22Rv1 (cell line): ENCODE results near the gene LYRM1.
"Not testable (repeated sequence)": the region's sequence is repeated elsewhere in the genome, so short reads cannot be mapped to it uniquely, and the experiment has no call there.

Experiments used
- H3K27ac ChIP-seq: fragments of 450-650 bp; 2 replicates; pipeline ENCODE4 v1.5.1; 2017
- ZFX ChIP-seq: fragments of 450-650 bp; IDR thresholded peaks from 2 replicates; pipeline ENCODE4 v1.6.1; 2017; ENCODE audit warnings: antibody characterized with exemption, borderline replicate concordance
- TF ChIP-seq, protein P1 (sequence below): fragments of 450-650 bp; IDR thresholded peaks from 2 replicates; pipeline ENCODE4 v1.5.1; 2017; ENCODE audit warnings: mild to moderate bottlenecking

LYRM1 gene

DNA sequence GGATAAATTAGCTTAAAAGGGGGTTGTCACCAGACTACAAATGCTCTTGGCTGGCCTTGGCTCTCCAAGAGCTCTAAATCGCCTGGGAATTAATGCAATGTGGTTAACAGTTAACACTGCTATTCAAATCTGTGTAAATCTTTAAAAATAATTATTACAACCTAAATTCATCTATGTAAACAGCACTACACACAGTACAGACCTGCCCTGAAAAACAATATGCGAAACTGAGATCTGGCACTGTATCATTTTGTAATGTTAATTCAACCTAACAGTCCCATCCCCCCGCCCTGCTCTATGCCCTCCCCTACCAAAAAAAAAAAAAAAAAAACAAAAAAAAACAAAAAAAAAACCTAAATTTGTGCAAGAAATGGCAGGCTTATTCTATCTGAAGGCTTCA lies 41.3 kb upstream of the LYRM1 start:
- H3K27ac ChIP-seq: no peak overlapping the region
- TF ChIP-seq, protein P1, sequence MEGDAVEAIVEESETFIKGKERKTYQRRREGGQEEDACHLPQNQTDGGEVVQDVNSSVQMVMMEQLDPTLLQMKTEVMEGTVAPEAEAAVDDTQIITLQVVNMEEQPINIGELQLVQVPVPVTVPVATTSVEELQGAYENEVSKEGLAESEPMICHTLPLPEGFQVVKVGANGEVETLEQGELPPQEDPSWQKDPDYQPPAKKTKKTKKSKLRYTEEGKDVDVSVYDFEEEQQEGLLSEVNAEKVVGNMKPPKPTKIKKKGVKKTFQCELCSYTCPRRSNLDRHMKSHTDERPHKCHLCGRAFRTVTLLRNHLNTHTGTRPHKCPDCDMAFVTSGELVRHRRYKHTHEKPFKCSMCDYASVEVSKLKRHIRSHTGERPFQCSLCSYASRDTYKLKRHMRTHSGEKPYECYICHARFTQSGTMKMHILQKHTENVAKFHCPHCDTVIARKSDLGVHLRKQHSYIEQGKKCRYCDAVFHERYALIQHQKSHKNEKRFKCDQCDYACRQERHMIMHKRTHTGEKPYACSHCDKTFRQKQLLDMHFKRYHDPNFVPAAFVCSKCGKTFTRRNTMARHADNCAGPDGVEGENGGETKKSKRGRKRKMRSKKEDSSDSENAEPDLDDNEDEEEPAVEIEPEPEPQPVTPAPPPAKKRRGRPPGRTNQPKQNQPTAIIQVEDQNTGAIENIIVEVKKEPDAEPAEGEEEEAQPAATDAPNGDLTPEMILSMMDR: no peak

DNA sequence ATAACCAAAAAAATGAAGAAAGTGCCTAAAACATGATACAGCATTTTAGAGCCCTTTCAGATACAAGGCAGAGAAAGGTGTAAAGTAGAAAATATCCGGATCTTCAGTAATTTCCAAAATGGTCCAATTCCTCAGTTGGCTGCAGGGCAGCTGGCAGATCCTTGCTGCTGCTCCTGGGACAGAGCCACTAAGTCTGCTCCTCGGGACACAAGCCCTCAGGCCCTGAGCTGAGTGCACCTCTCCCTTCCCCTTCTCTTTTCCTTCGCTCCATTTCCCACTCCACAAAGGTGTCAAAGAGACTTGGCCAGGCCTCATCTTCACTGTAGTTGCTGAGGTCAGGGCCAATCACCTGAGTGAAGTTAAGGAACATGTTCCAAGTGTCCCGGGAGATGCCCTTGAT lies 40.9 kb upstream of the LYRM1 start:
- no peak overlapping the region for H3K27ac ChIP-seq
- no peak for TF ChIP-seq ZFX
- TF ChIP-seq, protein P1: no peak

DNA sequence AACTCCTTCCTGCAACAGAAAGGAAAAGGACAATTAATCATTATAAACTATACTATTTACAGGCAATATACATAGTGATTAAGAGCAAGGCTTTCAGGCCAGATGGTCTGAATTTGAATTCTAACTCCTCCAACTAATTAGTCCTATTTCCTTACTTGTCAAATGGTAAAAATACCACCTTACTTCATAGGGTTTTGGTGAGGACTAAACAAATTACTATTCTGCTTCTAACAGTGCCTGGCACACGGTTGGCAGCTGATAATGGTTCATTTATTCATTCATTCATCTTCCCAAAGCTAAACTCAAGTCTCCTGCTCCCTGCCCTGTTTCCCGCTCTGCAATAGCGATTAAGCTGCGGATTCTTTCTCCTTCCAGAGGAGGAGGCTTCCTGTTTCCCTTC lies 40.2 kb upstream of the LYRM1 start:
- no peak overlapping the region for H3K27ac ChIP-seq
- TF ChIP-seq ZFX: no peak
- TF ChIP-seq, protein P1: no peak

DNA sequence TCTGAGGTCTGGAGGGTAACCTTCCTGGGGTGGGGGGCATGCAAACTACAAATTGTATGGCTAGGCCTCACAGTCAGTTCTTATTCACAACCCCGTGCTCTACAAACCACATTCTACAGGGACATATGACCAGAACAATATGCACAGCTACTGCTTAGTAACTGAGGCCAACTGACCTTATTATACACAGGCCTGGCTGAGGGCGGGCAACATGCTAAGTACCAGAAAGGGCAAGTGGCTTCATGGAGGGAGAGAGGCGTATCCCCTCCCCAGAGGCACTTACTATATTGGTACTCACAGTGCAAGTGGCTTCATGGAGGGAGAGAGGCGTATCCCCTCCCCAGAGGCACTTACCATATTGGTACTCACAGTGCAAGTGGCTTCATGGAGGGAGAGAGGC lies 39.6 kb upstream of the LYRM1 start:
- H3K27ac ChIP-seq: not testable (repeated sequence)

DNA sequence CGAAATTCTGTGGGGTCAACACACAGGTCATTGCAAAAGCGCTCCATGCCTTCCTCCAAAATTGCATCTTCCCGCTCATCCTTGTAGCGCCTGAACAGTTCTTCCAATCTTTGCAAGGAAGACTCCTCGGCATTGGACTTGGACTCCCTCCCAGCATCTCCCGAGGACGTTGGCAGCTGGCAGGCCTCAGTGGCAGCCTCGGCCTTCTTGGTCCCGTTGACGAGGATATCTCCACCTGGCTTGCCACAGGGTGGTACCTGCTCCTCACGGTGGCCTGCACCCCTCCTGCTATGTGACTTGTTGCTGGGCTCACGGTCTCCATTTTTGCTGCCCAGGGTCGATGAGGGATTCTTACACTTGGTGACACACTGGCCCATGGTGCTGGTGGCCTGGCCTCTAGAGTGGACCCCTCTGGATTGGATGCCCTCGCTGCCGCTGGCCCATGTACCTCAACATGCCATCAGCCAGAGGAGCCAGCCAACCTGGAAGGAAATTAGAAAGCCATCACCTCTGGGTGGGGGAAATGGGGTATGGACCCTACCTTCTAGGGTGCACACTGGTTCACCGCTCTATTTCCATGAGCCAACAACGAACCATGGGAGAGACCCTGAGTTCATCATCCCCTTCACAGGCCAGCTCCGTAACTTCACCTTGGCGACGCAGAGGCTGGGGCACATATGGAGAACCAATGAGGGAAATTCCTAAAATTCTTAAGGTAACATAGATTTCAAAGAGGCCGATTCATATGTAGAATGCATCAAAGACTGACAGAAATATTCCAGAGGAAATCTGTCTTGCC lies 38.2 kb upstream of the LYRM1 start:
- no peak overlapping the region for H3K27ac ChIP-seq
- no peak for TF ChIP-seq ZFX
- TF ChIP-seq, protein P1: no peak

DNA sequence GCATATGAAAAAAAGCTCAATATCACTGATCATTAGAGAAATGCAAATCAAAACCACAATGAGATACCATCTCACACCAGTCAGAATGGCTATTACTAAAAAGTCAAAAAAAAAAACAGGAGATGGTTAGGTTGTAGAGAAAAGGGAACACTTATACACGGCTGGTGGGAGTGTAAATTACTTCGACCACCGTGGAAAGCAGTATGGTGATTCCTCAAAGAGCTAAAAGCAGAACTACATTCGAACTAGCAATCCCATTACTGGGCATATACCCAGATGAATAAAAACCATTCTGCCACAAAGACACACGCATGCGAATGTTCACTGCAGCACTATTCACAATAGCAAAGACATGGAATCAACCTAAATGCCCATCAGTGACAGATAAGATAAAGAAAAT lies 36.2 kb upstream of the LYRM1 start:
- not testable (repeated sequence) for H3K27ac ChIP-seq

DNA sequence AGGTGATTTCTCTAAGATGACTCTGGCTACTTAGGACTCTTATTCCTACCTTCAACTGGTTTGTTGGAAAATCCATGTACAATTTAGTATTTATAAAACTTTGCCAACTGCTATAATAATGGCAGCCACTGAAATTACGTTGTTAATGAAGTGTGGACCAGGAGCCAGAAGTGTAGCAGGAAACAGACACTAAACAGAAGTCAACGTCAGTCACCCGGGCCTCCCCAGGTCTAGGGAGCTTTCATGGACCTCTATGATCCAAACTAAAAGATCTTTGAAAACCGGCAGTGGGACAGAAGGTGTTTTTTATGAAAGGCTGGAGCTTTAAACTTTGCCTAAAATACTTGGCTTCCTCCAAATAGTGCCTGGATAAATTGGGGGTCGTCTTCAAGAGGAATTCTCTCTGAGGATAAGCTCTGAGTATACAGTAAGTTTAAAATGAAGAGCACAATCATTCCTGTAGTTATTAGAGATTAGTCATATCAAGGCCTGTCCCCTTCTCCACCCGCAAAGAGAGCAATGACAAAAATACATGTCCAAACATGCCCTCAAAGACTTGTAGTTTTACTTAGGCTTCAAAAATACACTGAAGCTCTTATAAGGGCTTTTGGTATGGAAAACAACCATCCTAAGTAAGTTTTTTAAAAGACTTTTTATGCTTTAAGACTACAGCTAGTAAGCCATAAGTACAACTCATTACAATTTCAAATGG lies 35.0 kb upstream of the LYRM1 start:
- no peak for TF ChIP-seq ZFX
- TF ChIP-seq, protein P1: no peak
- no peak overlapping the region for H3K27ac ChIP-seq

DNA sequence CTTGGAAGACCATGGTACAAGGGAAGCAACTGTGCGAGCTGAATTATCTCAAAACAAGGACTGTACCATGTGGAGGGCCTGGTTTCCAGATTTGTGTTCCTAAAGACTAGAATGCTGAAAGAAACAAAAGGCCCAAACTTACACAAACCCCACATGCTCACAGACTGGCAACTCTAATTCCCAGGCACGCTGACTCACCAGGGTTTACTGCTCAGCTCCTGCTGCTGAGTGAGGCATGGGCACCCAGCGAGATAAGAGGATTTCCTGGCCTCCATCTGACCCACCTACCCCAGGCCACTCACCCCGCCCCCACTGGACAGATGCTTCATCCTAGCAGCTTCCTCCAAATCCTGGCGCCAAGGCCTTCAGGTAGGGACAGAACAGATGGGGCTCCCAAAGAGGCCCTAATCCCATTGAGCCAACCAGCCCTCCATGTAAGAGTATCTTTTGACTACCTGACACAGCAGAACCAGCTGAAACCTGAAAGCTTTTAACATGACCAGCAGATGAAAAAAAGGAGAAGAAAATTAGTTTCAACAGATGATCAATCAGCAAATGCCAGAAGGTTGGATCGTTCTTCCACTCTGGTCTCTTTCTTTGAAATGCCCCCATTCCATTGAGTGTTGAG lies 34.3 kb upstream of the LYRM1 start:
- H3K27ac ChIP-seq: no peak overlapping the region

More for the DNA sequence above, 34.3 kb upstream of the LYRM1 start:
- no peak for TF ChIP-seq ZFX
- TF ChIP-seq, protein P1: no peak
